Measurements from ENCODE around the gene CA12. TPM values are rescaled to one million over a fixed set of nuclear protein-coding genes. Genes with fewer than 3 reads are reported as not detected.

The CA12 gene
- total RNA-seq, 1 experiment from 2014 or later, result 2.8 TPM

GRCh38 chr15:63414474-63415120 is 33.0 kb upstream of the CA12 start:
- ChIA-PET POLR2A (interaction anchor here (0.5 to 0.7 kb wide), 2 partner anchors 22 to 230 kb away, joined by 3 to 6 read pairs; no protein-coding TSS in a partner anchor), CTCF (interaction anchor here (0.9 to 1.4 kb wide), 2 partner anchors 18 to 52 kb away, joined by 3 to 7 read pairs; no protein-coding TSS in a partner anchor)
- Mint-ChIP-seq H3K4me1 (no peaks in the 10 kb centered on the region), H3K9me3 (peaks cover 5% of the 10 kb centered on the region), H3K36me3 (no peaks in the 10 kb centered on the region), H3K27ac (no peak overlapping the region), H3K27me3 (ENCODE audit: low read depth) (no peaks in the 10 kb centered on the region), H3K4me3 (no peak overlapping the region)
- TF ChIP-seq ZNF263 (CRISPR knock-in tag; IDR thresholded peaks at IDR 0.05; ENCODE audit: low read depth) (no peak), NR2C2 (CRISPR knock-in tag; IDR thresholded peaks at IDR 0.05) (no peak), JUN (CRISPR knock-in tag; IDR thresholded peaks at IDR 0.05) (no peak), NFE2L1 (CRISPR knock-in tag; IDR thresholded peaks at IDR 0.05) (no peak), SOX15 (CRISPR knock-in tag; IDR thresholded peaks at IDR 0.05) (no peak), MYBL2 (CRISPR knock-in tag; IDR thresholded peaks at IDR 0.05) (no peak), ZNF423 (CRISPR knock-in tag; IDR thresholded peaks at IDR 0.05) (no peak), ARID4B (CRISPR knock-in tag; IDR thresholded peaks at IDR 0.05; ENCODE audit: borderline replicate concordance) (no peak), RORB (CRISPR knock-in tag; IDR thresholded peaks at IDR 0.05) (no peak), FOXJ3 (CRISPR knock-in tag; IDR thresholded peaks at IDR 0.05; ENCODE audit: borderline replicate concordance) (no peak), ZNF138 (CRISPR knock-in tag; conservative IDR thresholded peaks at IDR 0.05) (no peak), TCF7 (CRISPR knock-in tag; IDR thresholded peaks at IDR 0.05; ENCODE audit: low read depth) (no peak), ESRRA (CRISPR knock-in tag; IDR thresholded peaks at IDR 0.05; ENCODE audit: borderline replicate concordance) (no peak), OVOL2 (CRISPR knock-in tag; IDR thresholded peaks at IDR 0.05; ENCODE audit: borderline replicate concordance) (no peak)
- TF ChIP-seq, protein P1, sequence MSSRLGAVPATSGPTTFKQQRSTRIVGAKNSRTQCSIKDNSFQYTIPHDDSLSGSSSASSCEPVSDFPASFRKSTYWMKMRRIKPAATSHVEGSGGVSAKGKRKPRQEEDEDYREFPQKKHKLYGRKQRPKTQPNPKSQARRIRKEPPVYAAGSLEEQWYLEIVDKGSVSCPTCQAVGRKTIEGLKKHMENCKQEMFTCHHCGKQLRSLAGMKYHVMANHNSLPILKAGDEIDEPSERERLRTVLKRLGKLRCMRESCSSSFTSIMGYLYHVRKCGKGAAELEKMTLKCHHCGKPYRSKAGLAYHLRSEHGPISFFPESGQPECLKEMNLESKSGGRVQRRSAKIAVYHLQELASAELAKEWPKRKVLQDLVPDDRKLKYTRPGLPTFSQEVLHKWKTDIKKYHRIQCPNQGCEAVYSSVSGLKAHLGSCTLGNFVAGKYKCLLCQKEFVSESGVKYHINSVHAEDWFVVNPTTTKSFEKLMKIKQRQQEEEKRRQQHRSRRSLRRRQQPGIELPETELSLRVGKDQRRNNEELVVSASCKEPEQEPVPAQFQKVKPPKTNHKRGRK (CRISPR knock-in tag; IDR thresholded peaks at IDR 0.05; ENCODE audit: borderline replicate concordance), result no peak
- TF ChIP-seq, protein P2, sequence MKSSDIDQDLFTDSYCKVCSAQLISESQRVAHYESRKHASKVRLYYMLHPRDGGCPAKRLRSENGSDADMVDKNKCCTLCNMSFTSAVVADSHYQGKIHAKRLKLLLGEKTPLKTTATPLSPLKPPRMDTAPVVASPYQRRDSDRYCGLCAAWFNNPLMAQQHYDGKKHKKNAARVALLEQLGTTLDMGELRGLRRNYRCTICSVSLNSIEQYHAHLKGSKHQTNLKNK (CRISPR knock-in tag; IDR thresholded peaks at IDR 0.05), result no peak
- TF ChIP-seq, protein P3, sequence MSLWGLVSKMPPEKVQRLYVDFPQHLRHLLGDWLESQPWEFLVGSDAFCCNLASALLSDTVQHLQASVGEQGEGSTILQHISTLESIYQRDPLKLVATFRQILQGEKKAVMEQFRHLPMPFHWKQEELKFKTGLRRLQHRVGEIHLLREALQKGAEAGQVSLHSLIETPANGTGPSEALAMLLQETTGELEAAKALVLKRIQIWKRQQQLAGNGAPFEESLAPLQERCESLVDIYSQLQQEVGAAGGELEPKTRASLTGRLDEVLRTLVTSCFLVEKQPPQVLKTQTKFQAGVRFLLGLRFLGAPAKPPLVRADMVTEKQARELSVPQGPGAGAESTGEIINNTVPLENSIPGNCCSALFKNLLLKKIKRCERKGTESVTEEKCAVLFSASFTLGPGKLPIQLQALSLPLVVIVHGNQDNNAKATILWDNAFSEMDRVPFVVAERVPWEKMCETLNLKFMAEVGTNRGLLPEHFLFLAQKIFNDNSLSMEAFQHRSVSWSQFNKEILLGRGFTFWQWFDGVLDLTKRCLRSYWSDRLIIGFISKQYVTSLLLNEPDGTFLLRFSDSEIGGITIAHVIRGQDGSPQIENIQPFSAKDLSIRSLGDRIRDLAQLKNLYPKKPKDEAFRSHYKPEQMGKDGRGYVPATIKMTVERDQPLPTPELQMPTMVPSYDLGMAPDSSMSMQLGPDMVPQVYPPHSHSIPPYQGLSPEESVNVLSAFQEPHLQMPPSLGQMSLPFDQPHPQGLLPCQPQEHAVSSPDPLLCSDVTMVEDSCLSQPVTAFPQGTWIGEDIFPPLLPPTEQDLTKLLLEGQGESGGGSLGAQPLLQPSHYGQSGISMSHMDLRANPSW (CRISPR knock-in tag; conservative IDR thresholded peaks at IDR 0.05; ENCODE audit: low read depth), result no peak
- TF ChIP-seq, protein P4, sequence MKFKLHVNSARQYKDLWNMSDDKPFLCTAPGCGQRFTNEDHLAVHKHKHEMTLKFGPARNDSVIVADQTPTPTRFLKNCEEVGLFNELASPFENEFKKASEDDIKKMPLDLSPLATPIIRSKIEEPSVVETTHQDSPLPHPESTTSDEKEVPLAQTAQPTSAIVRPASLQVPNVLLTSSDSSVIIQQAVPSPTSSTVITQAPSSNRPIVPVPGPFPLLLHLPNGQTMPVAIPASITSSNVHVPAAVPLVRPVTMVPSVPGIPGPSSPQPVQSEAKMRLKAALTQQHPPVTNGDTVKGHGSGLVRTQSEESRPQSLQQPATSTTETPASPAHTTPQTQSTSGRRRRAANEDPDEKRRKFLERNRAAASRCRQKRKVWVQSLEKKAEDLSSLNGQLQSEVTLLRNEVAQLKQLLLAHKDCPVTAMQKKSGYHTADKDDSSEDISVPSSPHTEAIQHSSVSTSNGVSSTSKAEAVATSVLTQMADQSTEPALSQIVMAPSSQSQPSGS (CRISPR knock-in tag; IDR thresholded peaks at IDR 0.05; ENCODE audit: borderline replicate concordance, low read depth), result no peak
- DNase-seq (ENCODE audit: low spot score) (no peak), ATAC-seq (no peak)
